Left colon (tissue), 2 donors: ENCODE results near the gene TNXB. TPM values are rescaled to one million over a fixed set of nuclear protein-coding genes. Genes with fewer than 3 reads are reported as not detected.

Experiments
- ATAC-seq: fragments of 200-7000 bp; cut with Tn5 transposase; one replicate; pipeline ENCODE4 v1.9.1; 2020; ENCODE audit warnings: mild to moderate bottlenecking, moderate library complexity
- DNase-seq, 2 donors: peaks; one replicate each; pipeline ENCODE4 v3.0.0-alpha.2; 2020
- intact Hi-C, 2 donors: fragments of 100-400 bp; cut with DNase I in 1 of 2; cut with micrococcal nuclease in 1 of 2; formaldehyde crosslinking; loops; one replicate each; pipeline versions ENCODE4 v1.11.2 to v1.14.0; 2022; cut with DNase I, micrococcal nuclease
- total RNA-seq, 2 donors: library from RNA; stranded (reverse); fragmentation: NEBNext Ultra II Directional; extraction: Animal tissue kit (Norgen Biotek cat#: 25700); gene quantifications; one replicate each; pipeline ENCODE4 v1.2.1, GENCODE V29; 2021
- donor health status: DM: no; HTN: no; CAD: no.
- donor health status: DM: yes; HTN: yes; CAD: no.

The TNXB gene
- total RNA-seq, 2 donors from 2014 or later: 19.4 to 35.9 TPM

- intact Hi-C loops: no loop called here
- ATAC-seq (peak; percentile 31), DNase-seq (no peak)
These were observed 12.5 kb downstream of the TNXB start for GRCh38 chr6:32096394-32097258.

- intact Hi-C loops: no loop called here
- DNase-seq (no peak), ATAC-seq (no peak)
These were observed 13.1 kb downstream of the TNXB start for GRCh38 chr6:32096087-32096393.

- DNase-seq (no peak), ATAC-seq (peak; percentile 30)
- intact Hi-C loops: no loop called here
These were observed 13.6 kb downstream of the TNXB start for GRCh38 chr6:32095338-32096086.

GRCh38 chr6:32092760-32093497, 16.2 kb downstream of the TNXB start:
- no peak for ATAC-seq
- DNase-seq: no peak
- intact Hi-C loops: no loop called here

- DNase-seq (no peak), ATAC-seq (no peak)
- intact Hi-C loops: no loop called here
These were observed 19.9 kb downstream of the TNXB start for GRCh38 chr6:32089082-32089828.

- intact Hi-C loops: no loop called here
- DNase-seq (no peak), ATAC-seq (no peak)
These were observed 20.6 kb downstream of the TNXB start for GRCh38 chr6:32088487-32089049.

- intact Hi-C loops: no loop called here
- ATAC-seq: peak; percentile 97
- peak; percentile 85 to 87 for DNase-seq
These were observed 21.3 kb downstream of the TNXB start for GRCh38 chr6:32087574-32088486.

GRCh38 chr6:32086661-32087573, 22.2 kb downstream of the TNXB start:
- DNase-seq: no peak
- intact Hi-C loops: no loop called here
- no peak for ATAC-seq

GRCh38 chr6:32085759-32086459, 23.2 kb downstream of the TNXB start:
- intact Hi-C loops: no loop called here

GRCh38 chr6:32084780-32085179, 24.4 kb downstream of the TNXB start:
- ATAC-seq: no peak
- intact Hi-C loops: no loop called here

More at GRCh38 chr6:32085759-32086459, 23.2 kb downstream of the TNXB start:
- DNase-seq: no peak
- ATAC-seq: peak; percentile 27

GRCh38 chr6:32083812-32084768, 25.0 kb downstream of the TNXB start:
- ATAC-seq (no peak), DNase-seq (no peak)
- intact Hi-C loops: no loop called here

More at GRCh38 chr6:32084780-32085179, 24.4 kb downstream of the TNXB start:
- DNase-seq: no peak

GRCh38 chr6:32082935-32083334, 26.2 kb downstream of the TNXB start:
- ATAC-seq (no peak), DNase-seq (no peak)
- intact Hi-C loops: no loop called here

- no peak for DNase-seq
- no peak for ATAC-seq
- intact Hi-C loops: no loop called here
These were observed 26.7 kb downstream of the TNXB start for GRCh38 chr6:32082478-32082877.

- intact Hi-C loops: no loop called here
- DNase-seq (peak; percentile 34 to 59), ATAC-seq (no peak)
These were observed 27.8 kb downstream of the TNXB start for GRCh38 chr6:32081168-32081990.
